GM21825 (cell line): ENCODE results near the gene GBP1.
"Not testable (repeated sequence)": the region's sequence is repeated elsewhere in the genome, so short reads cannot be mapped to it uniquely, and the experiment has no call there.

Source experiments
- ATAC-seq: cut with Tn5 transposase; IDR thresholded peaks from one replicate; pipeline ENCODE4 v1.9.1; 2021; ENCODE audit warnings: mild to moderate bottlenecking, moderate library complexity; ENCODE audit not compliant: unreplicated experiment

GBP1 gene, protein sequence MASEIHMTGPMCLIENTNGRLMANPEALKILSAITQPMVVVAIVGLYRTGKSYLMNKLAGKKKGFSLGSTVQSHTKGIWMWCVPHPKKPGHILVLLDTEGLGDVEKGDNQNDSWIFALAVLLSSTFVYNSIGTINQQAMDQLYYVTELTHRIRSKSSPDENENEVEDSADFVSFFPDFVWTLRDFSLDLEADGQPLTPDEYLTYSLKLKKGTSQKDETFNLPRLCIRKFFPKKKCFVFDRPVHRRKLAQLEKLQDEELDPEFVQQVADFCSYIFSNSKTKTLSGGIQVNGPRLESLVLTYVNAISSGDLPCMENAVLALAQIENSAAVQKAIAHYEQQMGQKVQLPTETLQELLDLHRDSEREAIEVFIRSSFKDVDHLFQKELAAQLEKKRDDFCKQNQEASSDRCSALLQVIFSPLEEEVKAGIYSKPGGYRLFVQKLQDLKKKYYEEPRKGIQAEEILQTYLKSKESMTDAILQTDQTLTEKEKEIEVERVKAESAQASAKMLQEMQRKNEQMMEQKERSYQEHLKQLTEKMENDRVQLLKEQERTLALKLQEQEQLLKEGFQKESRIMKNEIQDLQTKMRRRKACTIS

DNA sequence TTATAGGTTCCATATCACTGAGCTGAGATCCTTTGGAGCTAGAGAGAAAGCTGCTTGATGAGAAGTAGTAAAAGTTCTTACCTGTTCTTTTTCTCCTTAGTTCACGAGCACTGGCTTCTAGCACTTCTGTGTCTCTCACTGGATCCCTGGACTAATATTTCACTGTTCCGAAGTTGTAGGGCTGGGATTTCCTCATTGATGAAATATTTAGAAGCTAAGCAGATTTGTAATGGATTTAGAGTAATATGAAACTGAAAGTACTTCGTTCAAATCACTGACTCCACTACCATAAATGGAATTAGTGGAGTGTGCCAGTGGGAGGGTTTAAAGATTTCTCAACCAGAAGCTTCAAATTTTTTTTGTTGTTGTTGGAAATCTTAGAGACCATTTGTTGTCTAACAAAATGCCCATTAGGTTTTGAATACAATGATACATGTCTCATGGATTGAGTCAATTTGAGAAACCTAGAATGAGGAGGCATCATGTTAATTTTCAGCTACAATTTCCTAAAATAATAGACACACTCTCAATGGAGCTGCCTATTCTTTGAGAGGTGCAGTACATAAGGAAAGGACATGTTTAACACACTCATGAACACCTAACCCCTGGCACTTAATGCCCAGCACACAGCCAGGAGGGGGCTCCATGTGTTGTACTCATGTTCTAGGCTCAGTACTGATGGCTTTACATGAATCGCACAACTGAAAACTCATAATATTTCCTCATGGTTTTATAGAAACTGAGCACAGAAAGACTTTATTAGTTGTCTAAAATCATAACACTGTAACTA, at the start of gene GBP1:
GBP1 (minus strand) TSS at position 130 of the 790 bp plus-strand sequence. CDS start 1,974 bp downstream, outside the sequence.
- ATAC-seq, result peak; percentile 63

DNA sequence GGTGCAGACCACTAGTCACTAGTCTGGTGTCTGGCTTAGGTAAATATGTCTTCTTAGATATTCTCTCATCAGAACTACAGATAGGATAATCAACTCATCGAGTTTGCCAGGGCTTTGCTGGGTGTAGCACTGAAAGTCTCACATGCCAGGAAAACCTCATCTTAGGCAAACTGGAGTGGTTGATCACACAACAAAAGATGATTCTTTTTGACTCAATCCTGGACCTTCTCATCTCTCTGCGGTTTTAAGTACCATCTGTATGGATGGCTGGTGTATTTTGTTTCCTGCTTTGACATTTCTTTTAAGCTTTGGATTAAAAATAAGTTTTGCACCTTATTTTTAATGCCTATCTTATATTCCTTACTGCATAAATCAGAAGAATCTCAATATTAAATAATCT, 49.7 kb upstream of the GBP1 start:
- ATAC-seq, result no peak

DNA sequence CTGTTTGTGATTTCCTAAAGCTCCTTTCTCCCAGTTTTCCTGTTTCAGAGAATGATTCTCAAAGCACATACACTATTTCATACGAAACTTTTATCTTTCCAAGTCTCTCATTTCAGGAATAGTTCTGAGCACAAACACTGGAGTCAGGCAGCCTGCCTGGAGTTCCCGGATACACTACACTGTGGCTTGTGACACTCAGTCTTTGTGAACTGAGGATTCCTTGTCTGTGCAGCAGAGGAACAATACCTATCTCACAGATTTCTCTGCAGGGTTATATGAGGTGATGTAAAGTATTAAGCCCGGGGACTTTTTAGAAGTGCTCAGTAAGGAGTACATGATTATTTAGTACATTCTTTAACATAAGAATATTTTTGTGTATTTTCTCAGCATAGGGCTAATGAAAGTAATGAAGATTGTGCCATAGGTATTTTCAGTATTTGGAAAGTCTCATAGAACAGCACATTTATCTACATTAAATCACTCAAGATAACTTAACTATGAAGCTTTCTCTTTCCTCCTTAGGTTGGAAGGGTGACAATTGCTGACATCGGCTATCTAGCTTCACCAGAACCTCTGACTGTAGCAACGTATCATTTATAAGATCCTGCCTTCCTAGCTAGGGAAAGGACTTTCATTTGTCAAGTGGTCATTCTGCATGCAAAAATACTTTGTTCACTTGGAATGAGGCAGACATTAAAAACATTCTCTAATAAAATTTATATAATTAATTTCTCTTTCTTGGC, 48.0 kb upstream of the GBP1 start:
- no peak for ATAC-seq

DNA sequence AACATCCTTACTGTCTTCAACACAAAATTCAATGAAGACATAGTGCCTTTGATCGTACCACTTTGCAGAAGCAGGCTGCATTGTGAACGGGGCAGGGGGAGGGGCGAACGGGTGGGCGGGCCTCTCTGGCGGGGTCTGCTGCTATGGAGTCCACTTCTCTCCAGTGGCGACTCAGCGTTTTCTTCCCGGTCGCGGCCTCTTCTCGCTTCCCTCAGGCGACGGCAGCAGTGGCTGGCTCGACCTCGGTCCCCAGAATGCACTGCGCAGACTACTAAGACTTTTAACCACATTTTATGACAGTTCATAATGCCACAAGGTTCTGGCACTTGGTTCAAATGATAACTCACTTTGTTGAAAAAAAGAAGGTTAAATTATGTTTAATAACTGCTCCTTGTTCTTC, 39.7 kb upstream of the GBP1 start:
- no peak for ATAC-seq

DNA sequence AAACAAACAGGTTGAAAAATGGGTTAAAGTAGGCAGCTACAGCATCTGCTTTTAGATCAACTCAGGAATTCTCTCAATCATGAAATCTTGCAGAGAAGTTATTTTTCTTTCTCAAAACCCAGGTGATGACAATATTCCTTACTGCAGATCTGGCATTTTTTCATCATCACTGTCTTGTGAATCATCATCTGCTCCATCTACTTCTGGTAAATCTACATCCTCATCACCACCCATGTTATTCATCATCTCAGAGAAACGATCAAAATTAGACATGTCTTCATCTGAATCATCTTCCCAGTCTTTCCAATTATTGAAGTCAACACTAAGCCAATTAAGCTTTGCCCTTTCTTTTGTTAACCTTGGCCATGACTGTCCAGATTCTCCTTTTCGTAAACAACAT, 39.1 kb upstream of the GBP1 start:
- ATAC-seq, result no peak

DNA sequence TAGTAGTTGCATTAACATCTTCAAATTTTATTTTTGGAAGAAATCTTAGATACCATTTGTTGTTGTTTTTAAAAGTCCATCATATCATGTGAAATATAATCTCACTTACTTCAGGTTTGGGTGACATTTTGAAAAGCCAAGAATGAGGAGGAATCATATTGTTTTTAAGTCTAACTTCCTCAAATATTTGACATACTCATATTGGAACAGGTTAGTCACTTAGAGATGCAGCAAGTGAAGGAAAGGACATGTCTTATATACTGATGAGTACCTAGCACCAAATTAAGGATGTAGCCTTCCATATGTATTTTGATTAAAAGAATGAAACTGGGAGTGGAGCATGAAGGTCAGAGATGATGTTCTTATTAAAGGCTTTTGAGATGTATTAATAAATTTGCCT, 37.0 kb upstream of the GBP1 start:
- ATAC-seq, result no peak

DNA sequence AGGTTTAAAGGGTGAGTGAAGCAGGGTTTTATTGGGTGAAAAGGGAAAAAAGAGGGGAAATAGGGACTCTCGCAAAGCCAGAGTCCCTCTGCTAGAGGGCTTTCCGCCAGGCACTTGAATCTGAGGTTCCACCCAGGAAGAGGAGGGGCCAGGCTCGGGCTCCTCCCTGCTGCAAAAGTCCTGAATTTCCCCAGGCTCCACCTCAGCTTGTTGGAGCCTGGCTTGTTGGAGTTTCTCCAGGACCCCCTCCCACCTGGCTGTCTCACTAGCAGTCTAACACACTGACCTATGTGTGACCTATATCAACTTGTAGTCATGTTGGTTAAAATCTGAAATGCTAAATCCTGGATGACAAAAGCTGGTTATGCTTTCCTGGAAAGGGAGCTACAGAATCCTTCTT, 35.4 kb upstream of the GBP1 start:
- ATAC-seq, result no peak

DNA sequence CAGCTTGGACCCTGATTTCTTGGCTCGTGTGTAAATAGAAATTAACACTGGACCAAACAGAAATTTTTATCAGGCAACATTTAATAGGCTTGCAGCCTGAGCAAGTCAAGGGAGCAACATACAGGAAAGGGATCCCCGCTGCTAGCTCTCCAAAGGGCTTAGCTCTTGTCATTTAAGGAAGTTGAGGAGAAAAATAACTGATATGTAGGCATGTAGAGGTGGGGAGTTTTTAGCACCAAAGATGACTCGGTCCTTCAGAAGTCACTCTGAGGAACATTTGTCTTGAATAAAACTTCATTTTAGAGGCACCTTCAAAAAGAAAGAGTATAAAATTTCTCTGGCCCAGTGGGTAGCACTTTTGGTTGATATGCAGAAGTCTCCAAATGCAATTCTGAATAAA, 33.8 kb upstream of the GBP1 start:
- ATAC-seq, result no peak

DNA sequence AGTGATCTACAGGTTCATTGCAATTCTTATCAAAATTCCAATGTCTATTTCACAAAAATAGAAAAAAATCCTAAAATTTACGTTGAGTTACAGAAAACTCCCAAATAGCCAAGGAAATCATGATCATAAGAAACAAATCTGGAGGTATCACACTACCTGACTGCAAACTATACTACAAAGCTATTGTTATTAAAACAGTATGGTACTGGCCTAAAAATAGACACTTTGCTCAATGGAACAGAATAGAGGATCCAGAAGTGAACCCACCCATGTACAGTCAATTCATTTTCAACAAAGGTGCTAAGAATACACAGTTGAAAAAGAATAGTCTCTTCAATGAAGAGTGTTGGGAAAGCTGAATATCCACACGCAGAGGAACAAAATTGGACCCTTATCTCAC, 30.7 kb upstream of the GBP1 start:
- no peak for ATAC-seq

DNA sequence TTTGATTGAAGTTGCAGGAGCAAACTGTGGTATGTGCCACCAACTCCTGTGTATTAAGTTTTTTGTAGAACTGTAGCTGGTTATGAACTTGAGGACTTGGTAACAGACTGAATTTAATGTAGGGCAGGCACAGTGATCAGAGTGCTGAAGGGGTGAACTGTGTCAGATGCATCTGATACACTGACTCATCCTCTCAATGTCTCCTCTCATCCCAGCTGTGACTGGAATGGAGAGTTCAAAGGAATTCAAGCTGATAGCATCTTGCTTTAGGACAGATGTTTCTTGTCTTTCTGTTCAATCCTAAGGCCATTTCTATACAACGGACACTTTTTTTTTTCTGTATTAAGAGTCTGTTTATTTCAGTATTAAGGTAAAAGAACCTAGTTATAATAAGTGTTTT, 25.0 kb upstream of the GBP1 start:
- no peak for ATAC-seq

DNA sequence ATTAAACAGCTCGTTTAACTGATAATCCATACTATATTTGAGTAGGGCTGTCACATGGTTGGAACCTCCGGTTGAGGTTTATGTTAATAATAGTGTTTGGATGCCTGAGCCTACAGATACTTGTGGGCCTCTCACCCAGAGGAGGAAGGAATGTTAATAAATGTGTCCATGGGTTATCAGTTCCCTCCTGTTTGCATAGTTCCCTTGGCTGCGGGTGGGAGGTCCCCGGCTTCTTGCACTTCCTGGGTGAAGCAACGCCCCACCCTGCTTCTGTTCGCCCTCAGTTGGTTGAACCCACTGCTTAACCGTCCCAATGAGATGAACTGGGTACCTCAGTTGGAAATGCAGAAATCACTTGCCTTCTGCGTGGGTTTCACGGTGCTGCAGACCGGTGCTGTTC, 23.6 kb upstream of the GBP1 start:
- no peak for ATAC-seq

DNA sequence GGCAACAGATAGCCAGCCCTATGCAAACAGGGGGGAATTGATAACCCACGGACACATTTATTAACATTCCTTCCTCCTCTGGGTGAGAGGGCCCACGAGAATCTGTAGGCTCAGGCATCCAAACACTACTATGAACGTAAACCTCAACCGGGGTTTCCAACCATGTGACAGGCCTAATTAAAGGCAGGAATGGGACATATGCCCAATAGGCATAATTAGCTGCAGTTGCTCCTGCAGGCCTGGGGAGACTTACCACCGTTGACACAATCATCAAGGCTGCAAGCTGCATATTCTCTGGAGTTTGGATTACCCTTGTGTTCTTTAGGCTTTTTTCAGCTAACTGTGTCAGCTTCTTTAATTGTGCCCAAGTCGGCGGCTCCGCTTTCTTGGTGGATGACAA, 22.2 kb upstream of the GBP1 start:
- ATAC-seq, result no peak

DNA sequence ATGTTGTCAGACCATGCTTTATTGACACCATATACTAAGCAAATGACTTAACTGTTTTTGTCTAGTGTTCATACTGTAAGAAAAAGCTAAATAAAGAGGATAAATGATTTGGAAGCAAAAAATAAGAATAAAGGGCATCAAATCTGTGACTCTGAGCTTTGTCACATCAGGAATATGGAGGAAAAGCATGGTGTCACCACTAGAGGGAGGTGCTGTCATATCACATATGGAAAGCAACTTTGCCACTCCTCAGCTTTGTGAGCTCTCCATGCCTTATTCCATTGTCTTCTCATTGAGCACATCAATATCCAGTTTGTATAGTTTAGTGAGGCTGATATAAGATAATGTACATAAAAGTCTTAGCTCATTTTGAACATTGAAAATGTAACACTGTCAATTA, 20.8 kb upstream of the GBP1 start:
- no peak for ATAC-seq

DNA sequence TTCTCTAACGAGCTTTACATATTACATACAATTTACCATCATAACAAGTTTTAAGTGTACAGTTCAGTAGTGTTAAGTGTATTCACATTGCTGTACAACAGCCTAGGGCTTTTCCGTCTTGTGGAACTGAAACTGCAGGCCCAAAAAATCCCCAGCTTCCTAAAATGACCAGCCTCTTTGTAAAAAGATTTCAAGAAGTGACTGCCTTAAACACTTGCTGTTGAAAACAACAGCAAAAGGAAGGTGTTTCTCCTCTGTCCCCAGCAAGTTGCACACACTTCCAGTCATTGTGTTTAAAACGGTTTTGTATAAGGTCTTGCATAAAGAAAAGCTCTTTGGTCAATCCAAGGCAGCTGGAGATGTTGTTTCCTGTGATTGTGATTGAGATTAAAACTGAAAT, 16.0 kb upstream of the GBP1 start:
- ATAC-seq, result no peak

DNA sequence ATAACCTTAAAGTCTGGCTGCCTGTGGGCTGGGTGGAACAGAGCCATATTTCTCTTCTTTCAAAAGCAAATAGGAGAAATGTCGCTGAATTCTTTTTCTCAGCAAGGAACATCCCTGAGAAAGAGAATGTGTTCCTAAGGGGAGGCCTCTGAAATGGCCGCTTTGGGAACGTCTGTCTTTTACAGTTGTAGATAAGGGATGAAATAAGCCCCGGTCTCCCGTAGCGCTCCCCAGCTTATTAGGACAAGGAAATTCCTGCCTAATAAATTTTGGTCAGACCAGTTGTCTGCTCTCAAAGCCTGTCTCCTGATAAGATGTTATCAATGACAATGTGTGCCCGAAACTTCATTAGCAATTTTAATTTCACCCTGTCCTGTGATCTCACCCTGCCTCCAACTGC, 15.1 kb upstream of the GBP1 start:
- not testable (repeated sequence) for ATAC-seq

DNA sequence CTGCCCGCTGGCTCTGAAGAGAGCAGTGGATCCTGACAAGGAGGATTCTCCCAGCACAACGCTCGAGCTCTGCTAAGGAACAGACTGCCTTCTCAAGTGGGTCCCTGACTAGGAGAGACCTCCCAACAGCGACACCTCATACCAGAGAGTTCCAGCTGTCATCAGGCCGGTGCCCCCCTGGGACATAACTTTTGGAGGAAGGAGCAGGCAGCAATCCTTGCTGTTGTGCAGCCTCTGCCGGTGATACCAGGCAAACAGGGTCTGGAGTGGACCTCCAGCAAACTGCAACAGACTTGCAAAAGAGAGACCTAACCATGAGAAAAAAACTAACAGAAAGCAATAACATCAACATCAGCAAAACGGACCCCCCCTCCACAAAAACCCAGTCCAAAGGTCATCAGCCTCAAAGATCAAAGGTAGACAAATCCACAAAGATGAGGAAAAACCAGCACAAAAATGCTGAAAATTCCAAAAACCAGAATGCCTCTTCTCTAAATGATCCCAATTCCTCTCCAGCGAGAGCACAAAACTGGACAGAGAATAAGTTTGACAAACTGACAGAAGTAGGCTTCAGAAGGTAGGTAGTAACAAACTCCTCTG, 7.6 kb upstream of the GBP1 start:
- not testable (repeated sequence) for ATAC-seq

DNA sequence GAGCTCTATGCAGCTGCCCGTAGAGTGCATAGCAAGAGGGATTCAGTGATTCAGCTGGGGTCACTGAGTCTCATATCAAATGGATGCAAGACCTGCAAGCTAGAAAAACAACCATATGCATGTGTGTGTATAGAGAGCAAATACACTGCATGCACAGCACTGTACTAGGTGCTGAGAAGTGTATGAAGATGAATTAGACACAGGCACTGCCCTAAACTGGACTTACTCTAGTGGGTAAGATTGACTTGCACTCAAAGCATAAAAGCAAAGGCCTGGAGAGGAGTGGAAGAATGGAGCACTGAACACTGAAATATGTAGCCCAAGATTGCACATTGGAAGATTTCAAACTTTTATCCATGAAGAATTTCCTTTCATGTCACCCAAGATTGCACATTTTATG, 5.5 kb upstream of the GBP1 start:
- ATAC-seq, result no peak

DNA sequence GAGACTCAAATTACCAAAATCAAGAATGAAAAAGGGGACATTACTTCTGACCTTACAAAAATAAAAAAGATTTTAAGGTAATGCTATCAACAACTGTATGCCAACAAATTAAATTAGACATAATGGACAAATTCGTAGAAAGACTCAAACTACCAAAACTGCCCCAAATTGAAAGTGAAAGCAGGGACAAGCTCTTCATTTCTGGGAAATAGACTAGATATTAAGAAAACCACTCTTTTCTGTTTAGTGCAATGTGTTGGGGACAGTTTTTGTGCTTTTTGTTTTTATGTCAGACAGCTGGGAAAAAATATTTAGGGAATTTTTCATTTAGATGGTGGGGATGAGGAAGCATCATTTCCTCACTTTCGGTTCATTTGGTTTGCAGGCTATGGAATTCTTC, 4.9 kb upstream of the GBP1 start:
- no peak for ATAC-seq

DNA sequence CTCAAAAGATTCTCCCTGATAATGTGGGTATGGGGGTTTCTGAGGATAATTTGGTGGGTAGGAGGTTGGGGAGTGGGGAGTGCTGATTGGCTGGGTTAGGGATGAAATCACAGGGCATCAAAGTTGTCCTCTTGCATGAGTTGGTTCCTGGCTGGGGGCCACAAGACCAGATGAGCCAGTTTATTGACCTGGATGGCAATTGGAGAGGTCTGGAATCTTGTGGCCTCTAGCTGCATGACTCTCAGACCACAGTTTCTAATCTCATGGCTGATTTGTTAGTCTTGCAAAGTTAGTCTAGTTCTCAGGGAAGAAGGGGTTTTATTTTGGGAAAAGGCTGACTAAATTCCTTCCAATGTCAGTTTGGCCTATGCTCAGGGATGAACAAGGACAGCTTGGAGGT, 3.3 kb upstream of the GBP1 start:
- no peak for ATAC-seq

DNA sequence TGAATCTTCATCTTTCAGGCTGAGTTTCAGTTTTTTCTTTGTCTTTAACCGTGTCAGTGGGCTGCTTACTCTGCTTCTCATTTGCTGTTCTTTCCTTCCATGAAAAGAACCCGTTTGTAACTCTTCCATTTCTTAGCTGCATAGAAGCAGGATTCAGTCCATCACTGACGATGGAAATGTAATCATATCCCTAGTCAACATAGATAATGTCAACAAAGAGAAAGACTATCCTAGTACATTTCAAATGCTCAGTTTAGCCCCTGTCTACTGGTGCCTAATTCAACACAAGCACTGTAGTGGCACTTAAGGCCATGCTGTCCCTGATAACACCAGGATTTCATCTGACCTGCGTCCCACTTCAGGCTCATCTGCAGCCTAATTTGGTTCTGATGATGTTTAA, 376 bp downstream of the GBP1 start:
- peak; percentile 47 for ATAC-seq

DNA sequence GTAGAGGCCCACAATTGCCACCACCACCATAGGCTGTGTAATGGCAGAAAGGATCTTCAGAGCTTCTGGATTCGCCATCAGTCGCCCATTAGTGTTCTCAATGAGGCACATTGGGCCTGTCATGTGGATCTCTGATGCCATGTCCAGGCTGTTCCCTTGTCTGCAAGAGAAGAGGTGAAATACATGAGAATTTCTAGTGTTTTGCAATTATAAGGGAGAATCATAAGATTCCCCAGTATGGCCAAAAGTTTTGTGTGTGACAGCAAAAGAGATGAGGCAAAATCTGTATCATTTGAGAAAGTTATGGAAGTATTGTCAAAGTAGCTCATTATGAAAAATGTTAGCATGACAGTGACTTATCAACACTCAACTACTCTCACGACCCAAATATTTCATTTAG, 1.9 kb downstream of the GBP1 start:
- no peak for ATAC-seq
